Sigmoid colon (tissue), 4 donors: ENCODE results near the gene SLC5A5.

Experiments
- EP300 ChIP-seq, 4 donors: sonication (generic); formaldehyde crosslinking; IDR thresholded peaks; one replicate each; pipeline ENCODE4 v1.6.1; 2017; ENCODE audit warnings: antibody characterized with exemption in 4 of 4
- POLR2A ChIP-seq, 2 donors: fragments of 450-650 bp; IDR thresholded peaks; one replicate each; pipeline ENCODE4 v1.6.1; 2016; ENCODE audit warnings: antibody characterized with exemption in 2 of 2, mild to moderate bottlenecking in 2 of 2, moderate library complexity in 2 of 2
- POLR2AphosphoS5 ChIP-seq, 4 donors: sonication (generic); formaldehyde crosslinking; IDR thresholded peaks; one replicate each; pipeline ENCODE4 v1.6.1; 2017; ENCODE audit warnings: antibody characterized with exemption in 4 of 4
- TF ChIP-seq, protein P1 (sequence below), 4 experiments: fragments of 450-650 bp in 3 of 4; fragments of 200-600 bp in 1 of 4; IDR thresholded peaks; one replicate each; pipeline ENCODE4 v1.5.1; 2016 to 2019; ENCODE audit warnings: antibody characterized with exemption in 4 of 4, mild to moderate bottlenecking in 3 of 4, moderate library complexity in 2 of 4

DNA sequence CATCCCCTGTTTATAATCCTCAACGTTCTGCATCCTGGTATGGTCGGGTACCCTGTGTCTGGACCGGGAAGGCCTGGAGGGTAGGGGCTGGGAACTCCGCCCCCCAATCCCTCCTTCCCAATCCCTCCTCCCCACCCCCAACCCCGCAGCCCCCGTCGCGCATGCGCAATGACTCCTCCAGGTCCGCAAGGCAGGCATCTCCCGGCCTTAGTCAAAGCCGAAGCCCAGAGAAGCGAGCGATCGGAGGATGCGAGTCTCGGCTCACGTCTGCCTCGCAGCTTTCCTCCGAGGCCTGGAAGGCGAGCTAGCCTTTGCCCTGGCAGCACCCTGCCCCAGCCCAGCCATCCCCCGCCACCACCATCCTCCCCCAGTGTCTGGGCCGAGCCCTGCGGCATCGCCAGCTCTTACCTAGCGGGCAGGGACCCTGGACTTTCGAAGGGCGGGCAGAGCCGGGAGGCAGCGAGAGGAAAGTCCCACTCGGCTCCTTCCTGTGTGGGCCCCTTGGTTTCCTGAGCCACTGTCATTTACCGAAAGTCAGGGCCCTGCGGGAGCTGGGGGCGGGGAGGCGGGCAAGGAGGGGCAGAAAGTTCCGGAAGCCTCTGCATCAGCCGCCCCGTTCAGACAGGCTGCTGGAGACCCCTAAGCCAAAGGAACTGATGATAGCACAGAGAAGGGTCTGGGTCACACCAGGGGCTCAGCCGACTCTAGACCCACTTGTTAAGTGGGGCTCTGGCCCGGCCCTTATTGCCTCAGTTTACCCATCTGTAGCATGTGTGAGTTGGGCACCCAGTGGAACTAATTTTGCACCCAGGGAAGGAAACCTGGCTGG lies 24.0 kb upstream of the SLC5A5 start, which contains the start of gene JAK3:
- TF ChIP-seq, protein P1, sequence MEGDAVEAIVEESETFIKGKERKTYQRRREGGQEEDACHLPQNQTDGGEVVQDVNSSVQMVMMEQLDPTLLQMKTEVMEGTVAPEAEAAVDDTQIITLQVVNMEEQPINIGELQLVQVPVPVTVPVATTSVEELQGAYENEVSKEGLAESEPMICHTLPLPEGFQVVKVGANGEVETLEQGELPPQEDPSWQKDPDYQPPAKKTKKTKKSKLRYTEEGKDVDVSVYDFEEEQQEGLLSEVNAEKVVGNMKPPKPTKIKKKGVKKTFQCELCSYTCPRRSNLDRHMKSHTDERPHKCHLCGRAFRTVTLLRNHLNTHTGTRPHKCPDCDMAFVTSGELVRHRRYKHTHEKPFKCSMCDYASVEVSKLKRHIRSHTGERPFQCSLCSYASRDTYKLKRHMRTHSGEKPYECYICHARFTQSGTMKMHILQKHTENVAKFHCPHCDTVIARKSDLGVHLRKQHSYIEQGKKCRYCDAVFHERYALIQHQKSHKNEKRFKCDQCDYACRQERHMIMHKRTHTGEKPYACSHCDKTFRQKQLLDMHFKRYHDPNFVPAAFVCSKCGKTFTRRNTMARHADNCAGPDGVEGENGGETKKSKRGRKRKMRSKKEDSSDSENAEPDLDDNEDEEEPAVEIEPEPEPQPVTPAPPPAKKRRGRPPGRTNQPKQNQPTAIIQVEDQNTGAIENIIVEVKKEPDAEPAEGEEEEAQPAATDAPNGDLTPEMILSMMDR (IDR thresholded peaks at IDR 0.05): no peak
- TF ChIP-seq POLR2A (IDR thresholded peaks at IDR 0.05): no peak
- peak in 1 of 4 donors; percentile 23 for TF ChIP-seq POLR2AphosphoS5 (IDR thresholded peaks at IDR 0.05)
- no peak for TF ChIP-seq EP300 (IDR thresholded peaks at IDR 0.05)
